Heart right ventricle (tissue), 16 donors: ENCODE results near the gene CDKAL1. TPM values are rescaled to one million over a fixed set of nuclear protein-coding genes. Genes with fewer than 3 reads are reported as not detected.
A peak's percentile ranks its signal among the peaks of the same experiment; 100 is the strongest.

Source experiments
- ATAC-seq, 8 donors: fragments of 200-7000 bp; cut with Tn5 transposase; one replicate each; pipeline ENCODE4 v1.9.1; 2020; ENCODE audit warnings: mild to moderate bottlenecking in 8 of 8, moderate library complexity in 8 of 8, moderate number of reproducible peaks in 1 of 8
- DNase-seq, 2 donors: peaks; one replicate each; pipeline ENCODE4 v3.0.0-alpha.2; 2020
- H3K27ac ChIP-seq, 10 donors: fragments of 200-600 bp; sonication (generic) in 2 of 10; one replicate each; pipeline versions ENCODE4 v1.5.0 to v1.8.0; 2020 to 2022; ENCODE audit warnings: mild to moderate bottlenecking in 3 of 10
- H3K27me3 ChIP-seq, 7 donors: fragments of 200-600 bp; one replicate each; pipeline ENCODE4 v1.8.0; 2021 to 2022; ENCODE audit warnings: mild to moderate bottlenecking in 2 of 7
- H3K36me3 ChIP-seq, 9 donors: fragments of 200-600 bp; sonication (generic) in 1 of 9; one replicate each; pipeline versions ENCODE4 v1.5.0 to v1.8.0; 2020 to 2022; ENCODE audit warnings: mild to moderate bottlenecking in 2 of 9
- H3K4me1 ChIP-seq, 9 donors: fragments of 200-600 bp; sonication (generic) in 1 of 9; one replicate each; pipeline versions ENCODE4 v1.5.0 to v1.8.0; 2020 to 2022; ENCODE audit warnings: mild to moderate bottlenecking in 4 of 9
- H3K4me3 ChIP-seq, 10 donors: fragments of 200-600 bp; sonication (generic) in 2 of 10; one replicate each; pipeline versions ENCODE4 v1.5.0 to v1.8.0; 2020 to 2022; ENCODE audit warnings: mild to moderate bottlenecking in 7 of 10, moderate library complexity in 2 of 10
- H3K9me3 ChIP-seq, 11 donors: fragments of 200-600 bp in 10 of 11; sonication (generic) in 2 of 11; one replicate each; pipeline versions ENCODE4 v1.5.0 to v1.8.0; 2013 to 2022; ENCODE audit warnings: mild to moderate bottlenecking in 2 of 11, control low read depth in 1 of 11, moderate library complexity in 1 of 11
- CTCF ChIP-seq, 9 donors: fragments of 200-600 bp; sonication (generic) in 2 of 9; IDR thresholded peaks; one replicate each; pipeline versions ENCODE4 v1.5.0 to v1.8.0; 2021 to 2022; ENCODE audit warnings: antibody characterized with exemption in 9 of 9, mild to moderate bottlenecking in 5 of 9, moderate library complexity in 1 of 9
- WGBS, 2 donors: extraction: QIAGEN DNeasy Blood & Tissue Kit; methylation state at CpG; one replicate each; pipeline ENCODE4 v1.1.7; 2013; ENCODE audit warnings: inconsistent platforms in 1 of 2; 5-methylcytosine and 5-hydroxymethylcytosine counted together
- intact Hi-C, 10 donors: fragments of 100-400 bp; cut with DNase I; formaldehyde crosslinking; loops; one replicate each; pipeline versions ENCODE4 v1.11.1 to v1.14.2; 2022
- polyA plus RNA-seq, 2 donors: library from polyadenylated mRNA; stranded (reverse); fragments of 200-250 nt; gene quantifications; one replicate each; pipeline ENCODE4 v1.2.3, GENCODE V29; 2013
- total RNA-seq, 10 donors: library from RNA; stranded (reverse); fragmentation: NEBNext Ultra II Directional in 3 of 10; extraction: Animal tissue kit (Norgen Biotek cat#: 25700) in 3 of 10; gene quantifications; one replicate each; pipeline versions ENCODE4 v1.2.1 to v1.2.4, GENCODE V29; 2021 to 2023
- donor health status: Arrhythmogenic right ventricular cardiomyopathy.
- donor health status: ischemic (EF 13 %, LVEDD 7.1; RV severe dilation, severe dysfunction).
- donor health status: healthy with polysubstance abuse.
- donor health status: DM: no; HTN: yes; CAD: no.
- donor health status: DM: no; HTN: no; CAD: no.
- donor health status: ischemic (EF 25% LVEDD 6.9; RV normal size, moderate dysfunction).
- donor health status: ischemic (EF 25% LVEDD 5.7; RV mildly dilated, moderate dysfunction).
- donor health status: healthy.
- donor health status: DM: yes; HTN: yes; CAD: no.
- donor health status: Ischemic cardiomyopathy.
- donor health status: ischemic (EF 35%, LVEDD 5.7; RV mildly dilated, moderate dysfunction).
- donor health status: nonischemic (EF 11% LVEDD 7.7; RV severe dilation, severe dysfunction).
- donor health status: DM: yes; HTN: yes; CAD: no.
- donor health status: PGD.
- donor health status: ischemic (EF 29% LVEDD 5.4; RV normal size, mild dysfunction).
- donor health status: nonischemic (EF 23%, LVEDD 6.1; RV moderate dilation, normal function).

Gene CDKAL1
- total and polyA plus RNA-seq, 12 donors = 3.2 to 14.0 (median 10.6) TPM

DNA sequence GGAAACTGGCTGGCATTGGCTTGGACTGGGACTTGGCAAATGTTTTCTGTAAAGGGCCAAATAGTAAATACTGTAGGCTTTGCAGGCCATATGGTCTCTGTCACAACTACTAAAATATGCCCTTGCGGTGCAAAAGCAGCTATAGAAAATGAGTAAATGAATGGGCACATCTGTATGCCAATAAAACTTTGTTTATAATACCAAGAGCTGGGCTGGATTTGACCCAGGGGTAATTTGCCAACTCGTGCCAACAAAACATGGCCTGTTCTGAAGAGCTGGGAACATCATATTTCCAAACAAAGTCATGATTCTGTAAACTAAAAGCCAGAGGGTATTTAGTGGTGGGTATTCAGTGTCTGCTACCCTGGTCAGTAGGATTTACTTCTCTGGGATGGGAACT, 739.2 kb downstream of the CDKAL1 start:
- DNase-seq = no peak
- H3K4me1 ChIP-seq = peaks cover 0 to 10% (median 6%) of the 10 kb centered on the region in 9 donors
- no peak for ATAC-seq
- H3K36me3 ChIP-seq = no peaks in the 10 kb centered on the region
- no peak overlapping the region for H3K27ac ChIP-seq
- no peak overlapping the region for H3K4me3 ChIP-seq
- no peaks in the 10 kb centered on the region for H3K27me3 ChIP-seq
- intact Hi-C loops = no loop called here
- 88 to 93% methylated on average over 2 of the region's 2 CpGs for WGBS, 2 donors
- H3K9me3 ChIP-seq = peaks cover 0 to 12% (median 0%) of the 10 kb centered on the region in 11 donors
- TF ChIP-seq CTCF (IDR thresholded peaks at IDR 0.05) = no peak

DNA sequence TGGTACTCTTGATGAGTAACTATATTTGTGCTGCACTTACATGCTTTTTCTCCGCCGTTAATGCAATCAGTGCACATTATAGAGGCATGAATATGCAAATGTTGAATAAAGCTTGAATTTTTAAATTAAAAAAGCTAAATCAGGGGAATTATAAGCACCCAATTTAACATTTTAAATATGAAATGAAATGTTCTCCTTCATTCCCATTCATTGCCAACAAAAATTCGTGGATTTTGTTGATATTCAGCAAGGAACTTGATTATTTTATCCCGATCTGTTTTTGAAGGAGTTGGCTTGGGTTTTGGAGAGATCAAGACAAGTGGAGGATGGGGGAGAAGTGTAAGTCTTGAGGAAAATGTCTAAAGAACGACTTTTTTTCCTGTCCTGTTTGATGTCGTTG, 740.6 kb downstream of the CDKAL1 start:
- peaks cover 0 to 12% (median 6%) of the 10 kb centered on the region in 9 donors for H3K4me1 ChIP-seq
- no peak for TF ChIP-seq CTCF (IDR thresholded peaks at IDR 0.05)
- H3K27ac ChIP-seq = no peak overlapping the region
- peaks cover 0 to 12% (median 0%) of the 10 kb centered on the region in 11 donors for H3K9me3 ChIP-seq
- H3K27me3 ChIP-seq = no peaks in the 10 kb centered on the region
- 90 to 91% methylated on average over 6 of the region's 6 CpGs for WGBS, 2 donors
- no peak for DNase-seq
- no peak for ATAC-seq
- intact Hi-C loops = no loop called here
- no peaks in the 10 kb centered on the region for H3K36me3 ChIP-seq
- H3K4me3 ChIP-seq = no peak overlapping the region

- WGBS, 2 donors = 52 to 61% methylated on average over 7 of the region's 7 CpGs
- H3K36me3 ChIP-seq = no peaks in the 10 kb centered on the region
- no peak for TF ChIP-seq CTCF (IDR thresholded peaks at IDR 0.05)
- no peak overlapping the region for H3K4me3 ChIP-seq
- H3K9me3 ChIP-seq = peaks cover 0 to 12% (median 0%) of the 10 kb centered on the region in 11 donors
- H3K27ac ChIP-seq = no peak overlapping the region
- no peak for DNase-seq
- peak in 3 of 8 donors; percentile 43 to 68 (median 57) for ATAC-seq
- intact Hi-C loops = no loop called here
- no peaks in the 10 kb centered on the region for H3K27me3 ChIP-seq
- H3K4me1 ChIP-seq = peaks cover 0 to 12% (median 6%) of the 10 kb centered on the region in 9 donors
These were observed 743.5 kb downstream of the CDKAL1 start for GRCh38 chr6:21277601-21278374.

GRCh38 chr6:21278375-21278745, 744.1 kb downstream of the CDKAL1 start:
- no peak for TF ChIP-seq CTCF (IDR thresholded peaks at IDR 0.05)
- Histone ChIP-seq H3K4me1 (peaks cover 0 to 12% (median 6%) of the 10 kb centered on the region in 9 donors), H3K27me3 (no peaks in the 10 kb centered on the region), H3K27ac (no peak overlapping the region), H3K9me3 (peaks cover 0 to 6% (median 0%) of the 10 kb centered on the region in 11 donors), H3K4me3 (no peak overlapping the region), H3K36me3 (no peaks in the 10 kb centered on the region)
- ATAC-seq = peak; percentile 38 to 99 (median 85)
- peak; percentile 10 to 13 for DNase-seq
- 18 to 30% methylated on average over 4 of the region's 4 CpGs for WGBS, 2 donors
- intact Hi-C loops = no loop called here
